ENCODE data around the gene CPLX3. TPM values are rescaled to one million over a fixed set of nuclear protein-coding genes. Genes with fewer than 3 reads are reported as not detected.

CPLX3 gene
- total RNA-seq, 3 donors from 2014 or later, result 0.66 TPM; not detected in 2

DNA sequence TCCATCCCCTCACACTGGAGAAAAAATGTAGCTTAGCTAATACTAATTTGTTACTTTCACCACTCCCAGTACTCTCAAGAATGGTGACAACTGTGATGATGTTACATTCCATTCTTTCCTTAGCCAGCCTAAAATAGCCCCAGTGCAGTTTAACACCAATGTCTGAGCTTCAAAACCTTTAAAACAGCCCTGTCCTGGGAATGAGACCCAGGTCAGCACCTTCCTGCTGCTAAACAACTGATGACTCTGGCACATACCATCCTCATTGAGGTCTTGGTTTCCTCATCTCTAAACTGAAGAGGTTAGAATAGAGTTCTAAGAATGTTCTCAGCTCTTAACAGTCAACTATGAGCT is 42.9 kb downstream of the CPLX3 start:
- intact Hi-C loops (cut with DNase I; ENCODE audit: low total_unique reads), result no loop called here
- Histone ChIP-seq H3K36me3 (no peaks in the 10 kb centered on the region), H3K27me3 (no peaks in the 10 kb centered on the region), H3K27ac (peak overlapping the region; percentile 79 to 82), H3K4me3 (peak overlapping the region in 1 of 3 donors; percentile 23), H3K4me1 (peaks cover 0 to 38% of the 10 kb centered on the region in 2 donors), H3K9me3 (no peaks in the 10 kb centered on the region)
- TF ChIP-seq POLR2A (IDR thresholded peaks at IDR 0.05), result no peak
- no peak for TF ChIP-seq POLR2AphosphoS5 (IDR thresholded peaks at IDR 0.05)
- no peak for TF ChIP-seq CTCF (IDR thresholded peaks at IDR 0.05)
- no peak for DNase-seq (ENCODE audit: low spot score in 2 of 2)

- peak in 1 of 2 donors; percentile 56 for DNase-seq (ENCODE audit: low spot score in 2 of 2)
- peak overlapping the region in 1 of 3 donors; percentile 23 for H3K4me3 ChIP-seq
- TF ChIP-seq POLR2AphosphoS5 (IDR thresholded peaks at IDR 0.05), result no peak
- TF ChIP-seq CTCF (IDR thresholded peaks at IDR 0.05), result no peak
- TF ChIP-seq POLR2A (IDR thresholded peaks at IDR 0.05), result no peak
- peak overlapping the region; percentile 79 to 82 for H3K27ac ChIP-seq
- intact Hi-C loops (cut with DNase I; ENCODE audit: low total_unique reads), result no loop called here
- H3K9me3 ChIP-seq, result no peaks in the 10 kb centered on the region
- H3K4me1 ChIP-seq, result peaks cover 0 to 38% of the 10 kb centered on the region in 2 donors
- H3K36me3 ChIP-seq, result no peaks in the 10 kb centered on the region
- no peaks in the 10 kb centered on the region for H3K27me3 ChIP-seq
Measured at GRCh38 chr15:74869726-74870407, 43.4 kb downstream of the CPLX3 start.

- peak in 1 of 2 donors; percentile 69 for DNase-seq (ENCODE audit: low spot score in 2 of 2)
- Histone ChIP-seq H3K9me3 (no peaks in the 10 kb centered on the region), H3K36me3 (no peaks in the 10 kb centered on the region), H3K4me1 (peaks cover 0 to 38% of the 10 kb centered on the region in 2 donors), H3K27ac (peak overlapping the region; percentile 79 to 82), H3K27me3 (no peaks in the 10 kb centered on the region), H3K4me3 (peak overlapping the region in 2 of 3 donors; percentile 23 to 27)
- intact Hi-C loops (cut with DNase I; ENCODE audit: low total_unique reads), result no loop called here
- no peak for TF ChIP-seq CTCF (IDR thresholded peaks at IDR 0.05)
Measured at GRCh38 chr15:74870436-74871215, 44.2 kb downstream of the CPLX3 start.

GRCh38 chr15:74872702-74873035 is 46.2 kb downstream of the CPLX3 start:
- Histone ChIP-seq H3K36me3 (no peaks in the 10 kb centered on the region), H3K27ac (peak overlapping the region; percentile 91 to 97), H3K4me1 (peaks cover 0 to 32% of the 10 kb centered on the region in 2 donors), H3K4me3 (peak overlapping the region; percentile 64 to 94 (median 64)), H3K27me3 (no peaks in the 10 kb centered on the region), H3K9me3 (no peaks in the 10 kb centered on the region)
- intact Hi-C loops (cut with DNase I; ENCODE audit: low total_unique reads), result no loop called here
- DNase-seq (ENCODE audit: low spot score in 2 of 2), result no peak
- no peak for TF ChIP-seq CTCF (IDR thresholded peaks at IDR 0.05)
- TF ChIP-seq POLR2AphosphoS5 (IDR thresholded peaks at IDR 0.05), result no peak
- TF ChIP-seq POLR2A (IDR thresholded peaks at IDR 0.05), result no peak

Data from breast epithelium (tissue), 4 donors.